ENCODE measurements around the gene WRAP73.

DNA sequence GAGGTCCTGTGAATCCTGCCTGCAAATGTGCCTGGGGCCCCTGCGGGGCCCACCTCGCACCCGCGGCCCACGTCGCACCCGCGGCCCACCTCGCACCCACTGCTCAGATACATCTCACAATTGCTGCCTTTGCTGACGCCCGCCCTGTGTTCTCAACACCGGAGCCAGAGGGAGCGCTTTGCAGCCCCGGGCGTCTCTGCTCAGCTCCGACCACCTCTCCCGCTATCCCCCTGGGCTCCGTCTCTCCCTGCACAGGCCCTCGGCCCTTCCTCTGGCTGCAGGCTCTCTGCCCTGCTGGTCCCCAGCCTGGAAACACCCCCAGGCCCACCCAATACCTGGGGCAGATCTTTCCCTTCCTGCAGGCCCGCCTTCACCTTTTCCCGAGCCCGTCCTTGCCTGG, 47.2 kb upstream of the WRAP73 start:
- TF ChIP-seq EP300 (IDR thresholded peaks at IDR 0.05; ENCODE audit: borderline replicate concordance): no peak
- TF ChIP-seq, protein P1, sequence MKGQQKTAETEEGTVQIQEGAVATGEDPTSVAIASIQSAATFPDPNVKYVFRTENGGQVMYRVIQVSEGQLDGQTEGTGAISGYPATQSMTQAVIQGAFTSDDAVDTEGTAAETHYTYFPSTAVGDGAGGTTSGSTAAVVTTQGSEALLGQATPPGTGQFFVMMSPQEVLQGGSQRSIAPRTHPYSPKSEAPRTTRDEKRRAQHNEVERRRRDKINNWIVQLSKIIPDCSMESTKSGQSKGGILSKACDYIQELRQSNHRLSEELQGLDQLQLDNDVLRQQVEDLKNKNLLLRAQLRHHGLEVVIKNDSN (IDR thresholded peaks at IDR 0.05): no peak

Measured in Ishikawa (cell line).